ENCODE measurements around the gene ITPKA. TPM values are rescaled to one million over a fixed set of nuclear protein-coding genes. Genes with fewer than 3 reads are reported as not detected.

Gene ITPKA
- polyA plus RNA-seq, 4 donors: 0.53 to 0.95 (median 0.63) TPM

Other genes starting within 250 kb of the ITPKA start
- 1 to 10 TPM; 7.5 to 9.6 (median 9.0) TPM for gene OIP5, start 161.3 kb upstream of the ITPKA start, polyA plus RNA-seq (ENCODE audit: insufficient read length in 4 of 4)
- 100 to 1,000 TPM in 1 of 4 donors, 10 to 100 TPM in 3; 89.9 to 101 (median 92.3) TPM for gene NUSAP1, start 161.0 kb upstream of the ITPKA start, polyA plus RNA-seq (ENCODE audit: insufficient read length in 4 of 4)
- gene NDUFAF1, start 91.4 kb upstream of the ITPKA start, polyA plus RNA-seq (ENCODE audit: insufficient read length in 4 of 4): 10 to 100 TPM; 17.4 to 31.5 (median 24.7) TPM
- gene RTF1, start 76.8 kb upstream of the ITPKA start, polyA plus RNA-seq (ENCODE audit: insufficient read length in 4 of 4): 10 to 100 TPM; 71.7 to 80.7 (median 73.4) TPM
- gene LTK, start 20.0 kb downstream of the ITPKA start, polyA plus RNA-seq (ENCODE audit: insufficient read length in 4 of 4): 1 to 10 TPM in 3 of 4 donors, under 1 TPM in 1; 0.64 to 3.4 (median 2.0) TPM
- 10 to 100 TPM; 20.2 to 38.9 (median 32.2) TPM for gene RPAP1, start 50.4 kb downstream of the ITPKA start, polyA plus RNA-seq (ENCODE audit: insufficient read length in 4 of 4)
- gene TYRO3, start 65.3 kb downstream of the ITPKA start, polyA plus RNA-seq (ENCODE audit: insufficient read length in 4 of 4): 100 to 1,000 TPM in 3 of 4 donors, 10 to 100 TPM in 1; 79.4 to 162 (median 138) TPM
- 10 to 100 TPM; 26.8 to 37.2 (median 34.3) TPM for gene MGA, start 166.5 kb downstream of the ITPKA start, polyA plus RNA-seq (ENCODE audit: insufficient read length in 4 of 4)

Measured in left renal pelvis (tissue), 4 donors.